Left lung (tissue), 10 donors: ENCODE data around the gene FXN. TPM values are rescaled to one million over a fixed set of nuclear protein-coding genes. Genes with fewer than 3 reads are reported as not detected.

Experiments used
- ATAC-seq: fragments of 200-7000 bp; cut with Tn5 transposase; one replicate; pipeline ENCODE4 v1.9.1; 2020; ENCODE audit warnings: moderate library complexity
- DNase-seq, 4 donors: peaks; one replicate each; pipeline ENCODE4 v3.0.0-alpha.2; 2013 to 2020
- H3K27ac ChIP-seq, 2 donors: fragments of 200-600 bp; sonication (generic) in 1 of 2; one replicate each; pipeline versions ENCODE4 v1.5.0 to v1.8.0; 2020 to 2021
- H3K27me3 ChIP-seq, 2 donors: fragments of 200-600 bp; sonication (generic) in 1 of 2; one replicate each; pipeline versions ENCODE4 v1.5.0 to v1.8.0; 2020 to 2021
- H3K36me3 ChIP-seq, 2 donors: fragments of 200-600 bp; sonication (generic) in 1 of 2; one replicate each; pipeline versions ENCODE4 v1.5.0 to v1.8.0; 2020 to 2021
- H3K4me1 ChIP-seq, 2 donors: fragments of 200-600 bp; one replicate each; pipeline ENCODE4 v1.8.0; 2021
- H3K4me3 ChIP-seq, 2 donors: fragments of 200-600 bp; sonication (generic) in 1 of 2; one replicate each; pipeline versions ENCODE4 v1.5.0 to v1.8.0; 2020 to 2021; ENCODE audit warnings: mild to moderate bottlenecking in 1 of 2
- H3K9me3 ChIP-seq, 2 donors: fragments of 200-600 bp; sonication (generic) in 1 of 2; one replicate each; pipeline versions ENCODE4 v1.5.0 to v1.8.0; 2020 to 2021
- CTCF ChIP-seq, 2 donors: fragments of 200-600 bp; sonication (generic) in 1 of 2; IDR thresholded peaks; one replicate each; pipeline versions ENCODE4 v1.5.0 to v1.8.0; 2021; ENCODE audit warnings: antibody characterized with exemption in 2 of 2
- intact Hi-C, 2 donors: fragments of 100-400 bp; cut with DNase I; formaldehyde crosslinking; loops; one replicate each; pipeline versions ENCODE4 v1.11.2 to v1.14.2; 2022
- polyA plus RNA-seq, 6 donors: library from polyadenylated mRNA; unstranded; fragments of 120-200 nt; gene quantifications; one replicate each; pipeline ENCODE4 v1.2.1, GENCODE V29; 2013; ENCODE audit not compliant: insufficient read length in 6 of 6
- total RNA-seq, 2 donors: library from RNA; stranded (reverse); fragmentation: NEBNext Ultra II Directional; extraction: Animal tissue kit (Norgen Biotek cat#: 25700); gene quantifications; one replicate each; pipeline ENCODE4 v1.2.1, GENCODE V29; 2021
- donor health status: DM: no; HTN: yes; CAD: no.
- donor health status: DM: no; HTN: no; CAD: no.

Gene FXN
- total and polyA plus RNA-seq, 8 donors, result 11.0 to 24.2 (median 22.3) TPM

- peak overlapping the region; percentile 60 for H3K4me3 ChIP-seq
- DNase-seq (peak in 1 of 4 donors; percentile 61), ATAC-seq (peak; percentile 41)
- intact Hi-C loops, result no loop called here
- H3K27ac ChIP-seq, result peak overlapping the region; percentile 82 to 83
- H3K4me1 ChIP-seq, result peaks cover 0 to 17% of the 10 kb centered on the region in 2 donors
- no peaks in the 10 kb centered on the region for H3K9me3 ChIP-seq
- TF ChIP-seq CTCF (IDR thresholded peaks at IDR 0.05), result no peak
- no peaks in the 10 kb centered on the region for H3K36me3 ChIP-seq
- peaks cover 0 to 23% of the 10 kb centered on the region in 2 donors for H3K27me3 ChIP-seq
Observed at GRCh38 chr9:69122549-69123141, 87.1 kb downstream of the FXN start.

GRCh38 chr9:69130456-69131441, 95.2 kb downstream of the FXN start:
- intact Hi-C loops, result no loop called here
- no peak for DNase-seq
- peak; percentile 27 for ATAC-seq
- no peak overlapping the region for H3K4me3 ChIP-seq
- no peaks in the 10 kb centered on the region for H3K36me3 ChIP-seq
- no peaks in the 10 kb centered on the region for H3K9me3 ChIP-seq
- H3K27me3 ChIP-seq, result no peaks in the 10 kb centered on the region
- peaks cover 9 to 25% of the 10 kb centered on the region in 2 donors for H3K4me1 ChIP-seq
- no peak for TF ChIP-seq CTCF (IDR thresholded peaks at IDR 0.05)
- peak overlapping the region; percentile 20 to 45 for H3K27ac ChIP-seq

- intact Hi-C loops, result no loop called here
- Histone ChIP-seq H3K27me3 (no peaks in the 10 kb centered on the region), H3K36me3 (no peaks in the 10 kb centered on the region), H3K4me1 (peaks cover 9 to 25% of the 10 kb centered on the region in 2 donors), H3K27ac (peak overlapping the region; percentile 18 to 45), H3K4me3 (no peak overlapping the region), H3K9me3 (no peaks in the 10 kb centered on the region)
- DNase-seq (no peak), ATAC-seq (peak; percentile 64)
- TF ChIP-seq CTCF (IDR thresholded peaks at IDR 0.05), result no peak
Observed at GRCh38 chr9:69131682-69132081, 96.1 kb downstream of the FXN start.

GRCh38 chr9:69132361-69132760, 96.8 kb downstream of the FXN start:
- Histone ChIP-seq H3K4me3 (no peak overlapping the region), H3K27me3 (no peaks in the 10 kb centered on the region), H3K9me3 (no peaks in the 10 kb centered on the region), H3K36me3 (no peaks in the 10 kb centered on the region), H3K4me1 (peaks cover 9 to 25% of the 10 kb centered on the region in 2 donors), H3K27ac (no peak overlapping the region)
- ATAC-seq (no peak), DNase-seq (no peak)
- intact Hi-C loops, result no loop called here
- no peak for TF ChIP-seq CTCF (IDR thresholded peaks at IDR 0.05)

- no peaks in the 10 kb centered on the region for H3K36me3 ChIP-seq
- peak overlapping the region in 1 of 2 donors; percentile 23 for H3K27ac ChIP-seq
- H3K4me3 ChIP-seq, result no peak overlapping the region
- TF ChIP-seq CTCF (IDR thresholded peaks at IDR 0.05), result no peak
- H3K27me3 ChIP-seq, result no peaks in the 10 kb centered on the region
- peaks cover 9 to 19% of the 10 kb centered on the region in 2 donors for H3K4me1 ChIP-seq
- DNase-seq, result peak in 1 of 4 donors; percentile 70
- ATAC-seq, result peak; percentile 78
- intact Hi-C loops, result no loop called here
- H3K9me3 ChIP-seq, result no peaks in the 10 kb centered on the region
Observed at GRCh38 chr9:69134412-69134811, 98.9 kb downstream of the FXN start.
